Muscle layer of colon (tissue), 2 donors: ENCODE results near the gene LIN54.

Experiments used
- H3K27ac ChIP-seq: one replicate; pipeline ENCODE4 v1.7.0; 2013; ENCODE audit warnings: low read depth, mild to moderate bottlenecking, low read length, moderate library complexity
- H3K27me3 ChIP-seq, 2 donors: one replicate each; pipeline ENCODE4 v1.7.0; 2013; ENCODE audit warnings: low read length in 2 of 2, mild to moderate bottlenecking in 2 of 2; ENCODE audit not compliant: insufficient read depth in 2 of 2, control insufficient read depth in 1 of 2
- H3K36me3 ChIP-seq: one replicate; pipeline ENCODE4 v1.7.0; 2013; ENCODE audit warnings: mild to moderate bottlenecking, low read length; ENCODE audit not compliant: insufficient read depth
- H3K4me1 ChIP-seq: one replicate; pipeline ENCODE4 v1.7.0; 2013; ENCODE audit warnings: mild to moderate bottlenecking, low read length; ENCODE audit not compliant: insufficient read depth
- H3K4me3 ChIP-seq, 2 donors: one replicate each; pipeline ENCODE4 v1.7.0; 2013; ENCODE audit warnings: low read length in 2 of 2, low read depth in 1 of 2, mild to moderate bottlenecking in 1 of 2, moderate library complexity in 1 of 2
- H3K9ac ChIP-seq: one replicate; pipeline ENCODE4 v1.7.0; 2013; ENCODE audit warnings: low read length
- H3K9me3 ChIP-seq: one replicate; pipeline ENCODE4 v1.7.0; 2013; ENCODE audit warnings: mild to moderate bottlenecking, low read length
- donor health status: abdominal sarcoma.
- donor health status: Adenocarcinoma of cecum.

Gene LIN54

DNA sequence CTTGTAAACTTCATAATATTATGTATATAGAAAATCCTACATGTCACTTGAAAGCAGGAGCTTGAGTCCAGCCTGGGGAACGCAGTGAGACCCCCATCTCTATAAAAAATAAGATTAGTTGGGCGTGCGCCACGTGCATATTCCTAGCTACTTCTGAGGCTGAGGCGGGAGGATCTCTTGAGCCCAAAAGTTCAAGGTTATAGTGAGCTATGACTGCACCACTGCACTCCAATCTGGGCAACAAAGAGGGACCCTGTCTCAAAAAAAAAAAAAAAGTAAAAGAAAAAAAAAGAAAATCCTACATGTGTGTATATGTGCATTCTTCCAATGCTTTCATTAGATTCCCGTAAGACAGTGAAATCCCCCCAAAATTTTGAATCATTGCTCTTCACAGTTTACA, 121.3 kb downstream of the LIN54 start:
- H3K9me3 ChIP-seq, result no peaks in the 10 kb centered on the region
- H3K9ac ChIP-seq, result no peak overlapping the region
- H3K4me1 ChIP-seq, result peaks cover 35% of the 10 kb centered on the region
- H3K36me3 ChIP-seq, result peaks cover 6% of the 10 kb centered on the region
- H3K27me3 ChIP-seq, result no peaks in the 10 kb centered on the region
- H3K4me3 ChIP-seq, result peak overlapping the region in 1 of 2 donors; percentile 91
- no peak overlapping the region for H3K27ac ChIP-seq

DNA sequence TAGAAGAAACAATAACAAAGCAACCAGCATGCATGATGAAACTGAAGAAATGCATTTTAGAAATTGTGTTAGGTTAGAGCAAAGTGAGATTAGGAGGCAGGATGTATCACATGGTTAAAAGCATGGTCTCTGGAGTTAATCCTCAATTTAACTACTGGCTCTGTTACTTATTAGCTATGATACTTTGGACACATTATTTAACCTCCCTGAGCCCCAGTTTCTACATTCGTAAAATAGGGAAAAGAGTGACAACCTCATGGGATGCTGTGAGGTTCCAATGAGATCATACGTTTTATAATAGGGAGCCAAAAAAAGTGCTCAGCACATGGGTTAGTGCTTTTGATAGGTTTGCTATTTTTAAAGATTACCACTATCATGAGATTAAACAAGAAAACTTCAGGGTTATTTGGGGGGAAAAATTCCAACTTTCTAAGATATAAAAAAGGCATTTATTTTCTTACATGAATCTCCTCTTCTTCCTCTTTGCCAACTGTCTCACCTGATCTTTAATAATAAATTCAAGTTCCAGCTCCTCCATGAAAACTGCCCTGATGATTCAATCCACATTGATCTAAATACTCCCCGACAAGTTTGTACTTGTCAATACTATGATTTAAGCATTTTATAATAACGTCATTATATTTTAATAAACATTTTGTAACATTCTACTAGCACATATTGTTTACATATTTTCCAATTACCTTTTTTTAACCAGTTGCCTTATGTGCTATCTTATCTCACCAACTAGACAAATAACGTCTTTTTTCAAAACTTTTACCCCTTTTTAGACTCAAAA, 124.3 kb downstream of the LIN54 start:
- Histone ChIP-seq H3K4me1 (peaks cover 29% of the 10 kb centered on the region), H3K36me3 (no peaks in the 10 kb centered on the region), H3K9me3 (no peaks in the 10 kb centered on the region), H3K9ac (no peak overlapping the region), H3K4me3 (no peak overlapping the region), H3K27ac (no peak overlapping the region), H3K27me3 (no peaks in the 10 kb centered on the region)

DNA sequence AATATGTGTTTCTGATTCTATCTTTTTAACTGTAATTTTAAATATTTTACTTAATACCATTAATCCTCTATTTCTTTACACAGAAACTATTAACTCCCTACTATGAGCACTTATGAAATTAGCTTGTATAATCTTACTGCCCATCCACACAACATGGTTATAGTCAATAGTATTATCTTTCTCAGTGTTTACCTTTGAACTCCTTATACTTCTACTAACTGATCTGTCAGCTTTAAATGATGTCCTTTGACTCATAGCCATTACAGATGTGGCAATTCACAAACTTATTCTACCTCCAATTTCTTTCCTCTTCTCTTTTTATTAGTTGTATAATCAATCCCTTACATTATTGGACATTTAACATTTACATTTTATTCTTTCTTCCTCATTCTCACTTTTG, 125.2 kb downstream of the LIN54 start:
- H3K27me3 ChIP-seq, result no peaks in the 10 kb centered on the region
- H3K4me3 ChIP-seq, result no peak overlapping the region
- H3K36me3 ChIP-seq, result no peaks in the 10 kb centered on the region
- H3K9me3 ChIP-seq, result no peaks in the 10 kb centered on the region
- H3K27ac ChIP-seq, result no peak overlapping the region
- H3K4me1 ChIP-seq, result peaks cover 29% of the 10 kb centered on the region
- H3K9ac ChIP-seq, result no peak overlapping the region
